RWPE1 (cell line): ENCODE results near the gene MUC6.
A peak's percentile ranks its signal among the peaks of the same experiment; 100 is the strongest.

Experiments
- CTCF ChIA-PET: fragments of 350-600 bp; sonication (Branson Sonifier 250); formaldehyde crosslinking; extraction: SDS; loops from one replicate; lab custom pipeline; 2021; lab: Yijun Ruan, JAX
- POLR2A ChIA-PET: fragments of 400-600 bp; formaldehyde crosslinking; extraction: SDS; loops from one replicate; lab custom pipeline; 2020; ENCODE audit warnings: antibody characterized with exemption; ENCODE audit not compliant: low non-redundant PET; lab: Yijun Ruan, JAX
- DNase-seq: peaks from one replicate; pipeline ENCODE4 v3.0.0; 2012; ENCODE audit warnings: low spot score
- H3K27ac ChIP-seq: fragments of 450-650 bp; 2 replicates; pipeline ENCODE4 v1.5.1; 2017
- CTCF ChIP-seq: fragments of 450-650 bp; conservative IDR thresholded peaks from 2 replicates; pipeline ENCODE4 v1.5.1; 2017; ENCODE audit warnings: low read depth, mild to moderate bottlenecking

Gene MUC6

GRCh38 chr11:1005928-1006327 is 30.6 kb downstream of the MUC6 start:
- H3K27ac ChIP-seq: no peak overlapping the region
- POLR2A ChIA-PET: no interaction called here

GRCh38 chr11:1003159-1003558 is 33.4 kb downstream of the MUC6 start:
- TF ChIP-seq CTCF: no peak
- no peak overlapping the region for H3K27ac ChIP-seq
- ChIA-PET CTCF (interaction anchor here (1.0 kb wide), 1 partner anchor 44 kb away, joined by 3 read pairs; no protein-coding TSS in a partner anchor), POLR2A (no interaction called here)
- no peak for DNase-seq

More at GRCh38 chr11:1005928-1006327, 30.6 kb downstream of the MUC6 start:
- CTCF ChIA-PET: no interaction called here
- DNase-seq: peak; percentile 45
- no peak for TF ChIP-seq CTCF

- CTCF ChIA-PET: interaction anchor here (0.7 to 1.0 kb wide), 2 partner anchors 15 to 44 kb away, joined by 3 read pairs; no protein-coding TSS in a partner anchor
- POLR2A ChIA-PET: no interaction called here
- no peak for DNase-seq
- no peak for TF ChIP-seq CTCF
- no peak overlapping the region for H3K27ac ChIP-seq
Observed at GRCh38 chr11:1002406-1002984, 34.0 kb downstream of the MUC6 start.

GRCh38 chr11:1001617-1002405 is 34.7 kb downstream of the MUC6 start:
- no peak for TF ChIP-seq CTCF
- DNase-seq: no peak
- ChIA-PET POLR2A (no interaction called here), CTCF (interaction anchor here (0.7 kb wide), 1 partner anchor 16 kb away, joined by 3 read pairs; no protein-coding TSS in a partner anchor)
- no peak overlapping the region for H3K27ac ChIP-seq

GRCh38 chr11:1000357-1001278 is 35.9 kb downstream of the MUC6 start:
- TF ChIP-seq CTCF: no peak
- DNase-seq: no peak
- ChIA-PET POLR2A (no interaction called here), CTCF (no interaction called here)
- no peak overlapping the region for H3K27ac ChIP-seq

GRCh38 chr11:999009-999408 is 37.5 kb downstream of the MUC6 start:
- H3K27ac ChIP-seq: no peak overlapping the region; the same call in 1 of the 2 replicates
- CTCF ChIA-PET: interaction anchor here (0.6 kb wide), 1 partner anchor 71 kb away, joined by 3 read pairs; no protein-coding TSS in a partner anchor
- TF ChIP-seq CTCF: no peak
- DNase-seq: no peak
- POLR2A ChIA-PET: interaction anchor here (0.6 kb wide), 1 partner anchor 208 kb away, joined by 3 read pairs; no protein-coding TSS in a partner anchor
